ELR (cell line): Measurements from ENCODE around the gene CALML3.

Source experiments
- DNase-seq: peaks from one replicate; pipeline ENCODE4 v3.0.0-alpha.2; 2015; ENCODE audit warnings: low read depth

The CALML3 gene

GRCh38 chr10:5567477-5567876, 42.7 kb downstream of the CALML3 start:
- no peak for DNase-seq

GRCh38 chr10:5568984-5569383, 44.2 kb downstream of the CALML3 start:
- DNase-seq, result no peak

GRCh38 chr10:5569568-5569967, 44.8 kb downstream of the CALML3 start:
- no peak for DNase-seq

GRCh38 chr10:5570007-5570655, 45.4 kb downstream of the CALML3 start:
- DNase-seq, result no peak

- DNase-seq, result no peak
Observed at GRCh38 chr10:5570979-5571810, 46.4 kb downstream of the CALML3 start.

GRCh38 chr10:5571826-5572225, 47.1 kb downstream of the CALML3 start:
- no peak for DNase-seq

GRCh38 chr10:5573319-5573950, 48.7 kb downstream of the CALML3 start:
- DNase-seq, result peak; percentile 45

- peak; percentile 39 for DNase-seq
Observed at GRCh38 chr10:5573968-5574641, 49.3 kb downstream of the CALML3 start.

GRCh38 chr10:5574642-5575131, 49.9 kb downstream of the CALML3 start:
- DNase-seq, result no peak

GRCh38 chr10:5575144-5575481, 50.4 kb downstream of the CALML3 start:
- no peak for DNase-seq

GRCh38 chr10:5575482-5576153, 50.9 kb downstream of the CALML3 start:
- peak; percentile 85 for DNase-seq

- no peak for DNase-seq
Observed at GRCh38 chr10:5576154-5576748, 51.5 kb downstream of the CALML3 start.
